ENCODE results near the gene ISG20.
"Not testable (repeated sequence)": the region's sequence is repeated elsewhere in the genome, so short reads cannot be mapped to it uniquely, and the experiment has no call there.

DNA sequence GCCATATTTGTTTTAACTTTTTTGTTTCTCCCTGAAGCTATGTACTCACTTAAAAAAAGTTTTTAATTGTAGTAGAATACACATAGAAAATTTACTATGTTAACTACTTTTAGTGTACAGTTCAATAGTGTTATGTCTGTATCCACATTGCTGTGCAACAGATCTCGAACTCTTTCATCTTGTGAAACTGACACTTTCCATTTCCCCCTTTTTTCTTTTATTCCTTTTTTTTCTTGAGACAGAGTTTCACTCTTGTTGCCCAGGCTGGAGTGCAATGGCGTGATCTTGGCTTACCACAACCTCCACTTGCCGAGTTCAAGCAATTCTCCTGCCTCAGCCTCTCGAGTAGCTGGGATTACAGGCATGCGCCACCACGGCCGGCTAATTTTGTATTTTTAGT lies 6.0 kb upstream of the ISG20 start:
- TF ChIP-seq POLR2A, CTCF, POLR2AphosphoS5 (IDR thresholded peaks at IDR 0.05): not testable (repeated sequence)
